GM23338 (cell line): Measurements from ENCODE around the gene HSF5. TPM values are rescaled to one million over a fixed set of nuclear protein-coding genes. Genes with fewer than 3 reads are reported as not detected.

ENCODE experiments used
- ATAC-seq: fragments of 200-7000 bp; cut with Tn5 transposase; 3 replicates; pipeline ENCODE4 v1.9.1; 2020
- DNase-seq: peaks from one replicate; pipeline ENCODE4 v3.0.0-alpha.2; 2015; ENCODE audit warnings: low spot score
- H2AFZ ChIP-seq: fragments of 200-600 bp; sonication (generic); 2 replicates; pipeline ENCODE4 v1.8.0; 2016; ENCODE audit warnings: antibody characterized with exemption, mild to moderate bottlenecking, moderate library complexity
- H3F3A ChIP-seq: fragments of 200-600 bp; sonication (generic); replicated peaks from 2 replicates; pipeline ENCODE4 v1.8.0; 2017; ENCODE audit warnings: antibody characterized with exemption, mixed run types, low read depth
- H3K27ac ChIP-seq: fragments of 200-600 bp; sonication (generic); 2 replicates; pipeline ENCODE4 v1.6.1; 2016; ENCODE audit warnings: low read depth
- H3K27me3 ChIP-seq: fragments of 200-600 bp; sonication (generic); 2 replicates; pipeline ENCODE4 v1.8.0; 2016; ENCODE audit warnings: mild to moderate bottlenecking, mixed run types, moderate library complexity; ENCODE audit not compliant: insufficient read depth
- H3K36me3 ChIP-seq: fragments of 200-600 bp; sonication (generic); 2 replicates; pipeline ENCODE4 v1.8.0; 2016; ENCODE audit warnings: mild to moderate bottlenecking; ENCODE audit not compliant: insufficient read depth
- H3K4me1 ChIP-seq: fragments of 200-600 bp; sonication (generic); 2 replicates; pipeline ENCODE4 v1.8.0; 2016; ENCODE audit warnings: mild to moderate bottlenecking, moderate library complexity; ENCODE audit not compliant: insufficient read depth
- H3K4me2 ChIP-seq: fragments of 200-600 bp; sonication (generic); 2 replicates; pipeline ENCODE4 v1.7.1; 2017; ENCODE audit warnings: mixed run types
- H3K4me3 ChIP-seq: fragments of 200-600 bp; sonication (generic); 2 replicates; pipeline ENCODE4 v1.6.1; 2016; ENCODE audit warnings: mixed run types
- H3K79me2 ChIP-seq: fragments of 200-600 bp; sonication (generic); replicated peaks from 2 replicates; pipeline ENCODE4 v1.8.0; 2017; ENCODE audit warnings: mild to moderate bottlenecking; ENCODE audit not compliant: insufficient read depth
- H3K9me2 ChIP-seq: fragments of 200-600 bp; sonication (generic); 2 replicates; pipeline ENCODE4 v1.8.0; 2017; ENCODE audit not compliant: insufficient read depth
- H4K20me1 ChIP-seq: fragments of 200-600 bp; sonication (generic); replicated peaks from 2 replicates; pipeline ENCODE4 v1.8.0; 2017; ENCODE audit warnings: mild to moderate bottlenecking; ENCODE audit not compliant: insufficient read depth
- H3K27ac Mint-ChIP-seq: 2 replicates; pipeline ENCODE4 v1.8.0; 2020; ENCODE audit warnings: inconsistent platforms, mild to moderate bottlenecking, moderate library complexity, mixed read lengths
- H3K27me3 Mint-ChIP-seq: 3 replicates; pipeline ENCODE4 v1.8.0; 2022; ENCODE audit warnings: low read depth, mild to moderate bottlenecking, moderate library complexity, mixed read lengths, inconsistent platforms; ENCODE audit not compliant: insufficient read depth, poor library complexity
- H3K36me3 Mint-ChIP-seq: 3 replicates; pipeline ENCODE4 v1.8.0; 2021; ENCODE audit warnings: low read depth, mild to moderate bottlenecking, inconsistent platforms, moderate library complexity, mixed read lengths
- H3K4me1 Mint-ChIP-seq: 3 replicates; pipeline ENCODE4 v1.8.0; 2020; ENCODE audit warnings: mild to moderate bottlenecking, inconsistent platforms, mixed read lengths
- H3K4me3 Mint-ChIP-seq: 3 replicates; pipeline ENCODE4 v1.8.0; 2021; ENCODE audit warnings: moderate library complexity, mild to moderate bottlenecking, inconsistent platforms, mixed read lengths
- H3K9me3 Mint-ChIP-seq: 3 replicates; pipeline ENCODE4 v1.8.0; 2020; ENCODE audit warnings: moderate library complexity, mild to moderate bottlenecking, inconsistent platforms, mixed read lengths
- CREB1 ChIP-seq: fragments of 250-450 bp; sonication (Bioruptor Pico); IDR thresholded peaks from 2 replicates; pipeline ENCODE4 v1.5.0; 2020; ENCODE audit warnings: low read depth, mild to moderate bottlenecking, moderate library complexity
- CTCF ChIP-seq, 2 experiments: fragments of 200-600 bp in 1 of 2; sonication (generic) in 1 of 2; conservative IDR thresholded peaks; 2 replicates each; pipeline versions ENCODE4 v1.5.1 to v1.6.1; 2016 to 2017; ENCODE audit warnings: antibody characterized with exemption in 2 of 2, low read depth in 2 of 2, mild to moderate bottlenecking in 2 of 2, moderate library complexity in 1 of 2
- EZH2 ChIP-seq: fragments of 200-600 bp; sonication (generic); IDR thresholded peaks from one replicate; pipeline ENCODE4 v1.8.0; 2017; ENCODE audit warnings: antibody characterized with exemption, mild to moderate bottlenecking, low read depth; ENCODE audit not compliant: unreplicated experiment
- POLR2AphosphoS5 ChIP-seq: IDR thresholded peaks from 2 replicates; pipeline ENCODE4 v1.6.1; 2016; ENCODE audit warnings: antibody characterized with exemption, low read depth
- ZNF114 ChIP-seq: fragments of 250-450 bp; sonication (Bioruptor Pico); IDR thresholded peaks from 2 replicates; pipeline ENCODE4 v1.5.0; 2020; ENCODE audit warnings: mild to moderate bottlenecking, moderate library complexity
- ZNF462 ChIP-seq: fragments of 250-450 bp; sonication (Bioruptor Pico); IDR thresholded peaks from 2 replicates; pipeline ENCODE4 v1.5.0; 2020; ENCODE audit warnings: mild to moderate bottlenecking, moderate library complexity
- polyA plus RNA-seq: library from polyadenylated mRNA; unstranded; fragments of >200 nt; fragmentation: Nextera tagmentation; extraction: Ambion mirVana; gene quantifications from 2 replicates; pipeline ENCODE4 v1.2.1, GENCODE V29; 2016
- total RNA-seq: library from RNA; depleted of rRNA; stranded (reverse); fragments of >200 nt; shearing (Covaris generic); gene quantifications from 2 replicates; pipeline ENCODE4 v1.2.3, GENCODE V29; 2014
- TF ChIP-seq, protein P1 (sequence below): IDR thresholded peaks from 2 replicates; pipeline ENCODE4 v1.6.1; 2016; ENCODE audit warnings: antibody characterized with exemption

The HSF5 gene
- total and polyA plus RNA-seq, 2 experiments from 2014 or later = 0.24 TPM; not detected in 1

- Mint-ChIP-seq H3K9me3 (no peaks in the 10 kb centered on the region), H3K27me3 (no peaks in the 10 kb centered on the region), H3K4me1 (peaks cover 10% of the 10 kb centered on the region; the same call in 2 of the 3 replicates), H3K36me3 (no peaks in the 10 kb centered on the region), H3K4me3 (no peak overlapping the region), H3K27ac (no peak overlapping the region)
- Histone ChIP-seq H3K79me2 (no peaks in the 10 kb centered on the region), H3K4me1 (peaks cover 3% of the 10 kb centered on the region), H4K20me1 (no peaks in the 10 kb centered on the region; the same call in 1 of the 2 replicates), H2AFZ (no peak overlapping the region), H3K36me3 (no peaks in the 10 kb centered on the region), H3K4me2 (no peak overlapping the region), H3K27ac (no peak overlapping the region), H3K9me2 (no peaks in the 10 kb centered on the region), H3K27me3 (peaks cover 4% of the 10 kb centered on the region), H3F3A (no peaks in the 10 kb centered on the region), H3K4me3 (no peak overlapping the region)
- DNase-seq (no peak), ATAC-seq (no peak)
- TF ChIP-seq CREB1 (CRISPR knock-in tag) (no peak), CTCF (conservative IDR thresholded peaks at IDR 0.05; ENCODE audit: low read depth in 2 of 2) (no peak), ZNF462 (CRISPR knock-in tag) (no peak), ZNF114 (CRISPR knock-in tag) (no peak), POLR2AphosphoS5 (no peak), EZH2 (no peak)
- TF ChIP-seq, protein P1, sequence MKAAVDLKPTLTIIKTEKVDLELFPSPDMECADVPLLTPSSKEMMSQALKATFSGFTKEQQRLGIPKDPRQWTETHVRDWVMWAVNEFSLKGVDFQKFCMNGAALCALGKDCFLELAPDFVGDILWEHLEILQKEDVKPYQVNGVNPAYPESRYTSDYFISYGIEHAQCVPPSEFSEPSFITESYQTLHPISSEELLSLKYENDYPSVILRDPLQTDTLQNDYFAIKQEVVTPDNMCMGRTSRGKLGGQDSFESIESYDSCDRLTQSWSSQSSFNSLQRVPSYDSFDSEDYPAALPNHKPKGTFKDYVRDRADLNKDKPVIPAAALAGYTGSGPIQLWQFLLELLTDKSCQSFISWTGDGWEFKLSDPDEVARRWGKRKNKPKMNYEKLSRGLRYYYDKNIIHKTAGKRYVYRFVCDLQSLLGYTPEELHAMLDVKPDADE = no peak
Measured at GRCh38 chr17:58411408-58411894, 76.8 kb downstream of the HSF5 start.
